ENCODE measurements around the gene TTC19.
"Not testable (repeated sequence)": the region's sequence is repeated elsewhere in the genome, so short reads cannot be mapped to it uniquely, and the experiment has no call there.

TTC19 gene

DNA sequence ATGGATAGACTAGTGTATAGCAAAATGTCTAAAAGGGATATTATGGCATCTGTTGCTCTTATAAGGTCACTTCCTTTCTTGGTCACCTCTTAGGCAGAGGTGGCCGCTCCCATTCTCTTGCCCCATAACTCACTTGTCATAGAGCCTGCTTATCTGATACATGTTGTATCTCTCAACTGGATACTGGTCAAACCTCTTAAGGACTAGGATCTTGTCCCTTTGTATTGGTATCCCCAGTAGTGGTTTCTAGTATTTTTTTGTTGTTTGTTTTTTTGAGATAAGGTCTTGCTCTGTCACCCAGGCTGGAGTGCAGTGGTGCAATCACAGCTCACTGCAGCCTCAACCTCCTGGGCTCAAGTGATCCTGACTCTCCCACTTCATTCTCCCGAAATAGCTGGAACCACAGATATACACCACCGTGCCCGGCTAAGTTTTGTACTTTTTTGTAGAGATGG is 27.1 kb upstream of the TTC19 start:
- DNase-seq (ENCODE audit: low spot score), result no peak

DNA sequence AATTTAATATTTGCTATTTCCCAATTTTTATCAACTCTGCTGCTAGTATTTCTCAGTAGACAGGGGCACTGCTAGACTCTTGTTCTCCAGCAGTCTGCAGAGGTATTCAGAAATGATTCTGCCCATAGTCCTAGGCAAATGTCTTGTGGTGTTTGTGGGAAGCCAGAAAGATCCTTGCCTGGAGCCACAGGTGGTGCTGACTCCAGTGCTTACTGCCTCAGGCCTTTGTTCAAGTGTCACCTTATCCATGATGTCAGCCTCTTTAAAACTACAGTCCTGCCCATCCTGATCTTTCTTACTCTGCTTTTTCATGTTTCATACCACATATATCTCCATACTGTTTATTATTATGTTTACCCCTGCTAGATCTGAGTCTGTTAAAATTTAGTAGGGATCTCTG is 26.6 kb upstream of the TTC19 start:
- DNase-seq (ENCODE audit: low spot score), result no peak

DNA sequence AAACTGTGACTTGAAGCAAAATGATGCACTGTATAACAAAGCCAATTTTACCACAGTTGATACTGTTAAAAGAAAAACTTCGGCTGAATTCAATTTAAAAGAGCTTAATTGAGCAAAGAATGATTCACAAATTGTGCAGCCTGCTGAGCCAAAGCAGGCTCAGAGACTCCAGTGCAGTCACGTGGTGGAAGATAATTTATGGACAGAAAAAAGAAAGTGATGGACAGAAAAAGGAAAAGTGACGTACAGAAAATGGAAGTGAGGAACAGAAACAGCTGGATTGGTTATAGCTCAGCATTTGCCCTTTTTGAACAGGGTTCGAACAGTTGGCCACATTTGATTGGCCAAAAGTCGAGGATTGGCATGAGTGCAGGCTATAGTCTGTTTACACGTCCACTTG is 25.8 kb upstream of the TTC19 start:
- DNase-seq (ENCODE audit: low spot score), result no peak

DNA sequence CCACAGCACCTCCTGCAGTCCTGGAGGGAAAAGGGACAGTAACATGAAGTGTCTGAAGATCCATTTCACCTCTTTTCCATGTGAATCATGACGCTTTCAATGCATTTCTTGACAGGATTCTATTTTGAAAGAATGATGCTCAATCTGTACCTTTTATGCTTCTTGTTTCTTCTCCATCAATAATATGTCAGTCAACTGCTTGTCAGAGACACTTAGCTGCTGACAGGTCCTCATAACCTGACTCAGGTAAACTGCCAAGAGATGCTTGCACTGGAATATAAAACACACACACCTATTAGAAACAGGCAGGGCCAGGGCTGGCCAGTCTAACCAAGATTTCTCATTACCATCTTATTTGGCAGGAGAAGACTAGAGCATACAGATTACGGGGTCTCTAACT is 21.7 kb upstream of the TTC19 start:
- no peak for DNase-seq (ENCODE audit: low spot score)

DNA sequence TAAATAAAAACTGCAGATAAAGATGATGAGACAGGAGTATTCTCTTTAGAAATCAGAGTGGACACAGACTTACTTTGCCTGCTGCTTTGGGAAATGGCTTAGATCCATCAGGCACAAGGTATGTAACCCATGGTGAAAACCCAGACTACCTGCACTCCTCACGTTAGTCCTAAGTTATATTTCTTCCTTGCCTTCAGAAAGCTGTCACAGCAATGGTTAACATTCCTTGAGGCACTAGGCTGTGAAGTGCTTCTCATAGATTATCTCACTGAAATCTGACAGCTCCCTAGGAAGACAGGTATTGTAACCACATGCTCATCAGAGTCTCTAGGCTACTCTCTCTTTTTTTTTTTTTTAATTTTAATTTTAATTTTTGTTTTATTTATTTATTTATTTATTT is 21.0 kb upstream of the TTC19 start:
- DNase-seq (ENCODE audit: low spot score), result no peak

DNA sequence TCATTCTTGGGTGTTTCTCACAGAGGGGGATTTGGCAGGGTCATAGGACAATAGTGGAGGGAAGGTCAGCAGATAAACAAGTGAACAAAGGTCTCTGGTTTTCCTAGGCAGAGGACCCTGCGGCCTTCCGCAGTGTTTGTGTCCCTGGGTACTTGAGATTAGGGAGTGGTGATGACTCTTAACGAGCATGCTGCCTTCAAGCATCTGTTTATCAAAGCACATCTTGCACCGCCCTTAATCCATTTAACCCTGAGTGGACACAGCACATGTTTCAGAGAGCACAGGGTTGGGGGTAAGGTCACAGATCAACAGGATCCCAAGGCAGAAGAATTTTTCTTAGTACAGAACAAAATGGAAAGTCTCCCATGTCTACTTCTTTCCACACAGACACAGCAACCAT is 20.6 kb upstream of the TTC19 start:
- DNase-seq (ENCODE audit: low spot score), result not testable (repeated sequence)

DNA sequence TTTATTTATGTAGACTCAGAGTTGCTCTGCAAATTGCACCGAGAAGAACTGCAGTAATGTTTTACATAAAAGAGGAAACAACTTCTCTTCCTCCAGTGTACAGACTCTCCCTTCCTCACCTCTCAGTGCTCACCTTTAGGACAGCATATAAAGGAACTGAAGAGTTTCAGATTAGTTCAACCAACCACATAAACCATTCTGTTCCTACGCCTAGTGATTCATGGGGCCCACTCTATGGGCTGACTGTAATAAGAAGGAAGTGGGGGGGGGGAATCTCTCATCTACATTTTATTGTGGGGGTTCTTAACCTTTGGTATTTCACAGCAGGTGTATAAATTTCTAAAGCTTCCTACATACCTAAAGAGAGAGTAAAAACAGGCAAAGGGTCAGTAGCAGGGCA is 18.4 kb upstream of the TTC19 start:
- no peak for DNase-seq (ENCODE audit: low spot score)

DNA sequence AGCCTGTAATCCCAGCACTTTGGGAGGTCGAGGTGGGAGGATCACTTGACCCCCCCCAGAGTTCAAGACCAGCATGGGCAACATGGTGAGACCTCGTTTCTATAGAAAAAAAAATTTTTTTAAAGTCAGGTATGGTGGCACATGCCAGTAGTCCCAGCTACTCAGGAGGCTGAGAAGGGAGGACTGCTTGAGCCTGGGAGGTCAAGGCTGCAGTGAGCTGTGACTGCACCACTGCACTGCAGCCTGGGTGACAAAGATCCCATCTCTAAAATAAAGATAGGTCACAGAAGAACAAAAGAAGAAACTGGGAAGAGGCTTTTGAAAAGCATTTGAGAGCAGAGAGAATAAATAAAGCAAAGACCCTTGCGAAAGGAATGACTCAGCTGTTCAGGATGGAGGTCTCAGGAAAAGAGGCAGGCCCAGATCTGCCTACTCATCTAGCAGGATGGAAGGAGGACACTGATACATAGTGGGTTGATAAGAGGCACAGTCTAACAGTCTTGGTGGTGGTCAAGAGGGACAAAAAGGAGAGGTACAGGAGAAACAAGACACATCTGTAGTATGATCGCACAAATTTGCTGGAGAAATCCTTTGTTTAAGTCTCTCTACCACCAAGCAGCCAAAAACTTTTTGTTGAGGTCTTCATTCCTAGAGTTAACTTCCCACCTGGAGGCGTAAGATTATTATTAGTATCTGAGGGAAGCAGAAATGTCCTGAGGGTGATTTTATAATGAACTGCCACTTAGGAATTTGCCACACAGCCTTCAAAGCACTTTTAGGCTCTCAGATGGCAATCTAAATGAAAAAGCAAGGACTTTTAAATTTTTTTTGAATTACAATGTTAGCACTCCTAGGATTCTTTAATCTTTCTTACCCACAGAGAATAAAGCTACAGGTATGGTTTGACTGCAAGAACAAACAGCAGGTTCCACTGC is 17.7 kb upstream of the TTC19 start:
- no peak for DNase-seq (ENCODE audit: low spot score)

DNA sequence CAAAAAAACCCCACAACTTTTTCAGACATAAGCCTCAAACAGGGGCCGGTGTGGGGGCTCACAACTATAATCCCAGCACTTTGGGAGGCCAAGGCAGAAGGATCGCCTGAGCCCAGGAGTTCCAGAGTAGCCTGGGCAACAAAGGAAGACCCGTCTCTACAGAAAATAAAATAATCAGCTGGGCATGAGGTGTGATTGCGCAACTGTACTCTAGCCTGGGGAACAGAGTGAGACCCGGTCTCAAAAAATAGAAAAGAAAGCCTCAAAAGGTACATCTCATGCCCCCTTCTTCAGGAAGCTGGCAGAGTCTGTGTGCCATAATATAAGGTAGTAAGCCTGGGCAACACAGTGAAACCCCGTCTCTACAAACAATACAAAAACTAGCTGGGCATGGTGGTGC is 3.3 kb upstream of the TTC19 start:
- no peak for DNase-seq (ENCODE audit: low spot score)

DNA sequence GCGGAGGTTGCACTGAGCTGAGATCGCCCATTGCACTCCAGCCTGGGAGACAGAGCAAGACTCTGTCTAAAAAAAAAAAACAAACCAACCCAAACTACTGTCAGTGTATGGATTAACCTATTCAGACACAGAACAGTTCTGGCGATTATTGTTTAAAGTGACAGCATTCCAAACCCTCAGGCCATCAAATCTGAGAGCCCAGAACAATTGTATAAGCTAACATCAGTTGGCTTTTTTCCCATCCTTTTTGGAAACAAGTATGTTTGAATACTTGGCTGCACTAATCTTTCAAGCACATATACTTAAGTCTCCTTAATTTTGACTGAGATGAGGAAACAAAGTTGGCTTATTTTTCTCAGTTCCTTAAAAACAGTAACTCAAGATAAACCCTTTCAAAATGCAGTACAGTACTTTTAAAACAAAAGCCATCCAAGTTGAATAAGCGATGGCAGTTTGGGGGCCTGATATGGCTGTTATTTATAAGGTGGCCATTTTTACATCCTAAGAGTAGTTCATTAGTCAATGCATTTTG is 1.5 kb upstream of the TTC19 start:
- no peak for DNase-seq (ENCODE audit: low spot score)

DNA sequence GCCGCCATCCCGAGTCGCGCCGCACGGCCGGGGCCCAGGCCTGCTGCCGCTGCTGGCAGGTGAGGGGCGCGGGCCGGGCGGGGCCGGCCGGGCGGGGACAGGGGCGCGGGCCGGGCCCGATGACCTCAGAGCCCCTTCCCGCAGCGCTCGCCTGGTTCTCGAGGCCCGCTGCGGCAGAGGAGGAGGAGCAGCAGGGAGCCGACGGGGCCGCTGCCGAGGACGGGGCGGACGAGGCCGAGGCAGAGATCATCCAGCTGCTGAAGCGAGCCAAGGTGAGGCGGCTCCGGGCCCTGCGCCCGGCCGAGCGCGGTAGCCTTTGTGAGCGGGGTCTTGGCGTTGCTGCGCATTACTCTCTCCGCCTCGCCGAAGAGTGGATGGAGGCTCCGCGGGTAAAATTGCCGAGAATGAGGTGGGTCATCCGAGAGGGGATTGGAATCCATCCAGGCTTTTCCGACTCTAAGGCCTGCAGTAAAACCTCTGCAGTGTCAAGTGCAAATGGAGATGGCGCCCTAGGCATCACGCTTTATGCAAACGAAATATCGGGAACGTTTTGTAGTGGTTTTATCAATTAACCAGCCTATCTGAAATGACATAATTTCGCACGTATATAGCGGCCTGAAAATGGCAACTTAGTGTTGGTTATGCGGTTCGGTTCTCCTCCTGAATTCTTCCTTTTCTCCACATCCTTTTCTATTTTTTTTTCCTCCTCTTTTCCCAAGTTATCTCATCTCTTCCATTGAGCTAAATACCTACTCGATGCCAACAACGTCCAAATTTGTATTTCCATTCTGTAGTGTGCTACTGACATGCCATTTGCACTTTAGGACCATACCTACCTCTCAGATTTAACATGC is 577 bp downstream of the TTC19 start:
- DNase-seq (ENCODE audit: low spot score), result peak; percentile 35

DNA sequence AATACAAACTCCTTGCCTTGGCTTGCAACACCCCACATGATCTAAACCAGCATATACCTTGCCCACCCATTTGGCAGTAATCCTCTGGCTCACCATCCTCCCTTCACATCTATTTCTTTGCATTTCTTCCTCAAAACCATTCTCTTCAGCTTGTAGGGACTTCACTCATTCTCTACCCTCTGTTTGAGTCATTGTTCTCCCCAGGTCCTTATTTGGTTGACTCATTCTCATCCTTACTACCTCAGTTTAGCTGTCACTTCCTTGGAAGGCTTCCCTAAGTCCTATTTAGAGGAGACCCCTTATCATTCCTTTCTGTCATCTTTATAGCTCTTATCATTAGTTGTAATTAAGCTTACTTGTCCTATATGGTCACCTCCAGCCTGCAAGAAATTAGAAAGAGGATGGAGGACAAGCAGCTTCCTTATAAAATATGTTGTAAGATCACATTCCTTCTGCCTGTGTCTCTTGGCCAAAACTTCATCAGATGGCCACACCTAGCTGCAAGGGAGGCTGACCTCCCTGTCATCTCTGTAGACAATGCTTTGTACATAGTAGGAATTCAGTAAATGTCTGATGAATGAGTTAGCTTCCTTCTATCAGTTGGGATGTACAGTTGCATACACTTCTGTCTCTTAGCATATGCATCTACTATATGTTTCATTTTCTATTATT is 1.7 kb downstream of the TTC19 start:
- DNase-seq (ENCODE audit: low spot score), result no peak

DNA sequence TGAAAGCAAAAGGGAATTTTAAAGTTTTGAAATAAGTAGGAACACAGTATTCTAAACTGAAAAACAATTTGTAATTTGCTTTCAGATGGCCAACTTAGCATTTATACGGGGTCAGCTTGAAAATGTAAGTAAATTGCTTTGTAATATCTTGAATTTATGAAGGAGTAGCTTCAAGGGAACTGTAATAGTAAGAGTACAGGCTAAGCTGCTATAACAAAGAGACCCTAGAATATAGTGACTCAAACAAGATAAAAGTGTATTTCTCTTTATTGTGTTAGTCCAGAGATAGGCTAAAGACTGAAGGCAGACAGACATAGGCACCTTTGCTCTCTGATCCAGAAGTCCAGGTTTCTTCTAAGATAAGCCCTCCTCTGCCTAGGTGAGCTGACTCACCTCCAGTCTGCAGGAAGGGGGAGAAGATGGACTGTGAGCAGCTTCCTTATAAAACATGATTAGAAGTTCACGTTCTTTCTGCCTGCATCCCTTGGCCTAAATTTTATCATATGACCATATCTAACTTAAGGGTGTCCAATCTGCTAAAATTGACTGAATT is 3.2 kb downstream of the TTC19 start:
- no peak for DNase-seq (ENCODE audit: low spot score)

DNA sequence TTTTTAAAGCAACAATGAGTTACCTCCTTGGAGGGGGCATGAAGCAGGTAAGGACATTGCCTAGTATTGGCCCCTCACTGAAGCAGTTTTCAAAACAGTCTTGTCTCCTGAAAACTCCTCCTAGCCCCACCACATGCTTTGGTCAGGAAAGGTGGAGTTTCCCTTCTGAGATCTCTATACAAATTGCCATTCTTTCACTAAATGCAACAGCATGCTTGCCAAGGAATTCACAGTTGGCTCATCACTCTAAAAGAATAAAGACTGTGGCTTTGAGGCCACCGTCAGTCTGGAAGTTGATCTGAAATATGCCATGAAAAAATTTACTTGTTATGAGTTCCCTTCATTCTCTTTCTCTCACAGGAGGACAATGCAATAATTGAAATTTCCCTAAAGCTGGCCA is 4.2 kb downstream of the TTC19 start:
- no peak for DNase-seq (ENCODE audit: low spot score)

DNA sequence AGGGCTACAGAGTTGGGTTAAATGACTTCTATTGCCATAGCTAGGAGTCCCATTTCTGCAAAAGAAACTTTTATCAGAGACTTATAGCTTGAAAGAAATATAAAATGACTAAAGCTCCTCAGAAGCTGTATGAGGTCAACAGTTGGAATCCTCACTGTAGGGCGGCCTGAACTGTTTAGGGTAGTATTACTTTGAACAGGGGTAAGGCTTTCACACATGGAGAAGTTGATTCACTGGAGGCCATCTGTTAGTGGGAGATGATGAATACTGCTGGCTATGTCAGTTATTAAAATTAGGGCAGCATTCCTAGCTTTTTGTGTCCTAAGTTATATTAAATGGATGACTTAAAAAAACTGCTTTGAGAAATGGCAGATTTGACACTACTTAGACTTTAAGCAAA is 6.0 kb downstream of the TTC19 start:
- no peak for DNase-seq (ENCODE audit: low spot score)

DNA sequence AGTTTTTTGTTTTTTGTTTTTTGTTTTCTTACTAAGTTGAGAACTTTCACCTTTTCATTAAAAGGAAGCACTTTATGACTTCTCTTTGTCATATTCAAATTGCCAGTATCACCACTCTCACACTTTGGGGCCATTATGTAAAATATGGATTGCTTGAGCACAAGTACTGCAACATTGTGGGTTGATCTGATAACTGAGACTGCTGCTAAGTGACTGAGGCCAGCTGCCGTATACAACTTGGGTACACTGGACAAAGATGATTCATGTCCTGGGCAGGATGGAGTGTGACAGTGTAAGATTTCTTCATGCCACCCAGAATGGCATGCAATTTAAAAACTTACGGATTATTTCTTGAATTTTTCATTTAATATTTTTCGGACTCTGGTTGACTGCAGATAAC is 7.8 kb downstream of the TTC19 start:
- no peak for DNase-seq (ENCODE audit: low spot score)

DNA sequence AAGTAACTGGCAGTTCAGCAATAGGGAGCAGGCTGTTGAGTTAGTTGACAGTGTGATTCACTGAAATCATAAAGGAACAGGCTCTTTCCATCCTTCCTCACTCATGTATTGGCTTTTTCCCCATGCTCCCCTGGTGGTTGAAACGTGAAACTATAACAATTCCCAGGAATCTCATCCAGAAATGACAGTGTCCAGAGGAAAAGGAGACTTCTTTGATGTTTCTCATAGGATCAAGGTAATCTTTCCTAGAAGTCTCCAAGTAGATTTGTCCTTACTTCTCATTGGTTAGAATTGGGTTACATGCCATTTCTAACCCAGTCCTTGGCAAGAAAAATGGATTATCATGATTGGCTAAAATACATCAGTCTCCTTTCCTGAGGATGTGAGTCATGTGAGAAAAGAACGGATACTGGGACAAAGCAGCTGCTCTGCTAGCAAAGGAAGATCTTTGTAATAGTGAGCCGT is 14.4 kb downstream of the TTC19 start:
- DNase-seq (ENCODE audit: low spot score), result no peak

DNA sequence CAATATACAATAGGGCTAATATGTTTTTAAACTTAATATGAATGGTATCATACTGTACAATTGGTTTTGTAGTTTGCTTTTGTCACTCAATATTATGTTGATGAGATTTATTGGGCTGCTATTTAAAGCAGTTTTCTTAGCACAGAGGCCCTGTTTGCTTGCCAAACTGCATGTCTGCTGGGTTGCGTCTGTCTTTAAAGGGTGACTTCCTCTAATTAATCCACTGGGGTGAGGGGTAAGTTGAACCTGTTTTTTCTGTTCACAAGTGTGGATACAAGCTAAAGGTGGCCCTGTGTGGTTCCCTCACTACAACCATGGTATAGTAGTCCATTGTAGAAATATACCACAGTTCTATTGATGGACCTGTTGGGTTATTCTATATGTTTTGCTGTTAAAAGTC is 19.7 kb downstream of the TTC19 start:
- DNase-seq (ENCODE audit: low spot score), result no peak

DNA sequence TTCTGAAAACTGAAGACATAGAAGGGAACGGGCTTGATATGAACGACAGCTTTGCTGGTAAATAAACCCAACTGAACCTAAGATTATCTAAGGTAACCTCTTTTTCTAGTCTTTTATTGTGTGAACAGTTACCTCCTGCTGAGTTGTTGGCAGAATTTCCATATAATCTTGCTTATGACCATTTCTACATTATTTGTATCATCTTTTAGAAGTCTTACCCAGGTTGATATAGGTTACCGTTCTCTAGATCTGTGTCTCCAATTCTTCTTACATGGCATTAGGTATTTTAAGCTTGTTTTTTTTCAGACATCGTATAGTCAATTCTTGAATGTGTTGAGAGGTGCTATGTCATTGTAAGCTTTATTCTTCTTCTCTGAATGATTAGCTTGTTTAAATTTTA is 24.3 kb downstream of the TTC19 start:
- DNase-seq (ENCODE audit: low spot score), result no peak

DNA sequence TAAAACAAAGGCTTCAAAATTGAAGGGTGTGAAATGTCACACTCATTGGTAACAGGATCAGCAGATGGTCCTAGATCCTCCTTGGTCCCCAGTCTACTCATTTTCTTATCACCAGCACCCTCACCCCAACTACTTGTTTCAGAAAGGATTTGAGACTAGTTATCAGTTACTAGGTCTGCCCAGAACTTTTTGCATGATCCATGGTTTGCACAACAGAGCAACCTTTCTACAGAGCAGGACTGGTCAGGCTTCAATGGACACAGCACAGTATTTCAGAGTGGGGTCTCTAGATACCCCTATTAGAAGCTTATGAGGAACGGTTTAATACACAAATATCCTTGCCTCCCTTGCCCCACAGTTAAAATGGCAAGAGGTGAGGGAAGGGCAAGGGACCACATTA is 25.6 kb downstream of the TTC19 start:
- DNase-seq (ENCODE audit: low spot score), result no peak

DNA sequence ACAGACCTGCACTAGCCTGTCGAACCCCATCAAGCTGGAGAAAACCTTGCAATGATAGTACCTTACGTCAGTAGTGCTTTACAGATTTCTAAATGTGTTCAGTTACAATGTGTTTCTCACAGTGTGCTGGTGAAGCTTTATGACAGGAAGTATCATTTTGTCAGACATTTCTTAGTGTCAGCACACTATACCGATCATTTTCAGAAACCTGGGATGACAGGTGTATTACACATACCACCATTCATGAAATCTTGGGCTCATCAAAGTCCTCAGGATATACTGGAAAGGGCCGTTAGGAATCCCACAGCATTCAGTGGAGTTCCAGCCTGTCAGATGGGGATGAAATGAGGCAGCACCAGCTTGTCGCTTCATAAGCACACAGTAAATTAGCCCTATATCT is 27.3 kb downstream of the TTC19 start:
- no peak for DNase-seq (ENCODE audit: low spot score)

All from NAMALWA (cell line).